ENCODE measurements around the gene SKAP1. TPM values are rescaled to one million over a fixed set of nuclear protein-coding genes. Genes with fewer than 3 reads are reported as not detected.

The SKAP1 gene
- total RNA-seq, 2 experiments from 2014 or later, result 1.2 TPM; not detected in 1

GRCh38 chr17:48123111-48123510 lies 306.9 kb downstream of the SKAP1 start:
- Histone ChIP-seq H2AFZ (ENCODE audit: low read length) (no peak overlapping the region), H3K79me2 (ENCODE audit: insufficient read depth, low read depth, low read length) (no peaks in the 10 kb centered on the region), H3K4me3 (ENCODE audit: low read depth, low read length, poor library complexity, severe bottlenecking) (no peak overlapping the region), H3K9me2 (ENCODE audit: insufficient read depth, low read length) (no peaks in the 10 kb centered on the region), H3K9me3 (ENCODE audit: low read length) (no peaks in the 10 kb centered on the region), H3K4me2 (ENCODE audit: low read length) (no peak overlapping the region), H3K27ac (ENCODE audit: low read depth, low read length, poor library complexity, severe bottlenecking) (no peak overlapping the region), H3K36me3 (ENCODE audit: insufficient read depth, low read length) (peaks cover 26% of the 10 kb centered on the region), H3K4me1 (ENCODE audit: insufficient read depth, low read length, poor library complexity, severe bottlenecking) (no peaks in the 10 kb centered on the region), H4K20me1 (ENCODE audit: insufficient read depth, low read length) (no peaks in the 10 kb centered on the region)
- no TSS peak for BruUV-seq (replicated peaks)
- POLR2A ChIA-PET, result interaction anchor here (0.7 to 1.8 kb wide), 2 partner anchors 11 to 27 kb away, joined by 3 to 4 read pairs; no protein-coding TSS in a partner anchor
- DNase-seq (ENCODE audit: low spot score), result no peak
- TF ChIP-seq CTCF (conservative IDR thresholded peaks at IDR 0.05; ENCODE audit: low read length) (no peak), EZH2phosphoT487 (IDR thresholded peaks at IDR 0.05; ENCODE audit: borderline replicate concordance, low read depth, low read length) (no peak)
- intact Hi-C loops (cut with micrococcal nuclease; ENCODE audit: unreplicated experiment), result no loop called here
- CTCF ChIA-PET (ENCODE audit: unreplicated experiment), result no interaction called here

- H3K4me2 ChIP-seq (ENCODE audit: low read length), result no peak overlapping the region
- no peaks in the 10 kb centered on the region for H4K20me1 ChIP-seq (ENCODE audit: insufficient read depth, low read length)
- TF ChIP-seq CTCF (conservative IDR thresholded peaks at IDR 0.05; ENCODE audit: low read length), result no peak
- no peak for TF ChIP-seq EZH2phosphoT487 (IDR thresholded peaks at IDR 0.05; ENCODE audit: borderline replicate concordance, low read depth, low read length)
- POLR2A ChIA-PET, result no interaction called here
- no peaks in the 10 kb centered on the region for H3K79me2 ChIP-seq (ENCODE audit: insufficient read depth, low read depth, low read length)
- no peak overlapping the region for H3K27ac ChIP-seq (ENCODE audit: low read depth, low read length, poor library complexity, severe bottlenecking)
- no peaks in the 10 kb centered on the region for H3K9me3 ChIP-seq (ENCODE audit: low read length)
- CTCF ChIA-PET (ENCODE audit: unreplicated experiment), result no interaction called here
- H3K9me2 ChIP-seq (ENCODE audit: insufficient read depth, low read length), result no peaks in the 10 kb centered on the region
- intact Hi-C loops (cut with micrococcal nuclease; ENCODE audit: unreplicated experiment), result no loop called here
- H3K4me3 ChIP-seq (ENCODE audit: low read depth, low read length, poor library complexity, severe bottlenecking), result no peak overlapping the region
- no peaks in the 10 kb centered on the region for H3K4me1 ChIP-seq (ENCODE audit: insufficient read depth, low read length, poor library complexity, severe bottlenecking)
- no peak overlapping the region for H2AFZ ChIP-seq (ENCODE audit: low read length)
- no TSS peak for BruUV-seq (replicated peaks)
- no peak for DNase-seq (ENCODE audit: low spot score)
- peaks cover 28% of the 10 kb centered on the region for H3K36me3 ChIP-seq (ENCODE audit: insufficient read depth, low read length)
These were observed 307.4 kb downstream of the SKAP1 start for GRCh38 chr17:48122665-48123045.

GRCh38 chr17:48121923-48122664 lies 307.9 kb downstream of the SKAP1 start:
- peaks cover 30% of the 10 kb centered on the region for H3K36me3 ChIP-seq (ENCODE audit: insufficient read depth, low read length)

More at GRCh38 chr17:48121923-48122664, 307.9 kb downstream of the SKAP1 start:
- H3K4me2 ChIP-seq (ENCODE audit: low read length), result no peak overlapping the region
- no peak for DNase-seq (ENCODE audit: low spot score)
- H3K4me1 ChIP-seq (ENCODE audit: insufficient read depth, low read length, poor library complexity, severe bottlenecking), result no peaks in the 10 kb centered on the region
- TF ChIP-seq EZH2phosphoT487 (IDR thresholded peaks at IDR 0.05; ENCODE audit: borderline replicate concordance, low read depth, low read length), result no peak
- TF ChIP-seq CTCF (conservative IDR thresholded peaks at IDR 0.05; ENCODE audit: low read length), result no peak
- H3K9me2 ChIP-seq (ENCODE audit: insufficient read depth, low read length), result no peaks in the 10 kb centered on the region
- no peaks in the 10 kb centered on the region for H3K9me3 ChIP-seq (ENCODE audit: low read length)
- no peak overlapping the region for H3K4me3 ChIP-seq (ENCODE audit: low read depth, low read length, poor library complexity, severe bottlenecking)
- intact Hi-C loops (cut with micrococcal nuclease; ENCODE audit: unreplicated experiment), result no loop called here
- H3K79me2 ChIP-seq (ENCODE audit: insufficient read depth, low read depth, low read length), result no peaks in the 10 kb centered on the region
- CTCF ChIA-PET (ENCODE audit: unreplicated experiment), result interaction anchor here (0.6 kb wide), 1 partner anchor 95 kb away, joined by 3 read pairs; no protein-coding TSS in a partner anchor
- no peaks in the 10 kb centered on the region for H4K20me1 ChIP-seq (ENCODE audit: insufficient read depth, low read length)
- no peak overlapping the region for H2AFZ ChIP-seq (ENCODE audit: low read length)
- POLR2A ChIA-PET, result no interaction called here
- H3K27ac ChIP-seq (ENCODE audit: low read depth, low read length, poor library complexity, severe bottlenecking), result no peak overlapping the region
- BruUV-seq (replicated peaks), result no TSS peak

Measured in OCI-LY7 (cell line).